H9 (cell line): Measurements from ENCODE around the gene CYSLTR2. TPM values are rescaled to one million over a fixed set of nuclear protein-coding genes. Genes with fewer than 3 reads are reported as not detected.

Experiments
- DNase-seq: peaks from one replicate; pipeline ENCODE4 v3.0.0-alpha.2; 2017
- H2AFZ ChIP-seq: one replicate; pipeline ENCODE4 v1.6.1; 2013; ENCODE audit warnings: mild to moderate bottlenecking, low read length, control low read depth, moderate library complexity
- H2AK5ac ChIP-seq: 2 replicates; pipeline ENCODE4 v1.6.1; 2013; ENCODE audit warnings: low read length, control low read depth, mixed read lengths; ENCODE audit not compliant: insufficient read length
- H2BK120ac ChIP-seq: one replicate; pipeline ENCODE4 v1.6.1; 2013; ENCODE audit warnings: low read depth, mild to moderate bottlenecking, low read length, control low read depth, inconsistent platforms; ENCODE audit not compliant: poor library complexity, severe bottlenecking
- H2BK12ac ChIP-seq: 2 replicates; pipeline ENCODE4 v1.6.1; 2013; ENCODE audit warnings: low read length, control low read depth, mixed read lengths, low read depth; ENCODE audit not compliant: insufficient read length
- H2BK15ac ChIP-seq: 2 replicates; pipeline ENCODE4 v1.6.1; 2013; ENCODE audit warnings: low read depth, low read length, control low read depth
- H2BK20ac ChIP-seq: one replicate; pipeline ENCODE4 v1.6.1; 2013; ENCODE audit warnings: low read depth, mild to moderate bottlenecking, low read length, control low read depth, inconsistent platforms; ENCODE audit not compliant: poor library complexity, severe bottlenecking
- H2BK5ac ChIP-seq: 2 replicates; pipeline ENCODE4 v1.6.1; 2013; ENCODE audit warnings: low read length, control low read depth, mixed read lengths; ENCODE audit not compliant: insufficient read length
- H3K14ac ChIP-seq: 2 replicates; pipeline ENCODE4 v1.6.1; 2013; ENCODE audit warnings: low read length, control low read depth; ENCODE audit not compliant: insufficient read depth
- H3K18ac ChIP-seq: 2 replicates; pipeline ENCODE4 v1.6.1; 2013; ENCODE audit warnings: low read depth, mild to moderate bottlenecking, mixed read lengths, low read length, control low read depth; ENCODE audit not compliant: insufficient read length
- H3K23ac ChIP-seq: 2 replicates; pipeline ENCODE4 v1.6.1; 2013; ENCODE audit warnings: low read length, control low read depth, mixed read lengths, low read depth; ENCODE audit not compliant: insufficient read length
- H3K23me2 ChIP-seq: 2 replicates; pipeline ENCODE4 v1.6.1; 2013; ENCODE audit warnings: low read depth, mild to moderate bottlenecking, mixed read lengths, low read length, control low read depth; ENCODE audit not compliant: insufficient read length, poor library complexity, severe bottlenecking
- H3K27ac ChIP-seq: 2 replicates; pipeline ENCODE4 v1.5.1; 2013; ENCODE audit warnings: low read length, control low read depth, mixed read lengths, low read depth; ENCODE audit not compliant: insufficient read length
- H3K27me3 ChIP-seq: 2 replicates; pipeline ENCODE4 v1.6.1; 2013; ENCODE audit warnings: low read length, control low read depth, inconsistent platforms; ENCODE audit not compliant: insufficient read depth
- H3K4ac ChIP-seq: 2 replicates; pipeline ENCODE4 v1.6.1; 2013; ENCODE audit warnings: low read depth, mild to moderate bottlenecking, control low read depth, inconsistent platforms, low read length, moderate library complexity
- H3K4me1 ChIP-seq: 2 replicates; pipeline ENCODE4 v1.6.1; 2013; ENCODE audit warnings: low read length, control low read depth, inconsistent platforms; ENCODE audit not compliant: insufficient read depth
- H3K4me2 ChIP-seq: 2 replicates; pipeline ENCODE4 v1.6.1; 2013; ENCODE audit warnings: low read length, control low read depth, mixed read lengths; ENCODE audit not compliant: insufficient read length, insufficient read depth
- H3K56ac ChIP-seq: 2 replicates; pipeline ENCODE4 v1.6.1; 2013; ENCODE audit warnings: low read depth, mild to moderate bottlenecking, mixed read lengths, low read length, control low read depth; ENCODE audit not compliant: insufficient read length
- H3K79me1 ChIP-seq: 2 replicates; pipeline ENCODE4 v1.6.1; 2013; ENCODE audit warnings: low read depth, mild to moderate bottlenecking, moderate library complexity, low read length, control low read depth, inconsistent platforms; ENCODE audit not compliant: insufficient read depth, poor library complexity, severe bottlenecking
- H3K79me2 ChIP-seq: 2 replicates; pipeline ENCODE4 v1.6.1; 2013; ENCODE audit warnings: low read length, control low read depth, inconsistent platforms; ENCODE audit not compliant: insufficient read depth
- H3K9ac ChIP-seq: 2 replicates; pipeline ENCODE4 v1.6.1; 2013; ENCODE audit warnings: low read length, control low read depth, mixed read lengths; ENCODE audit not compliant: insufficient read length; ENCODE audit errors: extremely low read depth
- H3K9me3 ChIP-seq: one replicate; pipeline ENCODE4 v1.6.1; 2013; ENCODE audit warnings: low read depth, low read length, inconsistent platforms; ENCODE audit not compliant: control insufficient read depth
- H3T11ph ChIP-seq: one replicate; pipeline ENCODE4 v1.6.1; 2013; ENCODE audit warnings: mild to moderate bottlenecking, low read length, control low read depth, inconsistent platforms
- H4K20me1 ChIP-seq: one replicate; pipeline ENCODE4 v1.6.1; 2013; ENCODE audit not compliant: control insufficient read depth, insufficient read length, insufficient read depth
- H4K5ac ChIP-seq: 2 replicates; pipeline ENCODE4 v1.6.1; 2013; ENCODE audit warnings: low read depth, mild to moderate bottlenecking, mixed read lengths, low read length, control low read depth; ENCODE audit not compliant: insufficient read length
- H4K8ac ChIP-seq: replicated peaks from 2 replicates; pipeline ENCODE4 v1.6.1; 2013; ENCODE audit warnings: low read length, control low read depth, mixed read lengths, low read depth; ENCODE audit not compliant: insufficient read length
- H4K91ac ChIP-seq: 2 replicates; pipeline ENCODE4 v1.6.1; 2013; ENCODE audit warnings: low read depth, mild to moderate bottlenecking, moderate library complexity, mixed read lengths, low read length, control low read depth; ENCODE audit not compliant: insufficient read length
- H3K27ac Mint-ChIP-seq, 3 experiments: 2 replicates in 2 of 3; 3 replicates in 1 of 3; pipeline ENCODE4 v1.8.0; 2020 to 2021; ENCODE audit warnings: mixed read lengths in 3 of 3, mild to moderate bottlenecking in 1 of 3, moderate library complexity in 1 of 3
- H3K27me3 Mint-ChIP-seq: 2 replicates; pipeline ENCODE4 v1.8.0; 2021; ENCODE audit warnings: low read depth, mild to moderate bottlenecking, moderate library complexity, mixed read lengths
- H3K36me3 Mint-ChIP-seq, 3 experiments: 2 replicates in 2 of 3; 3 replicates in 1 of 3; pipeline ENCODE4 v1.8.0; 2020 to 2021; ENCODE audit warnings: low read depth in 3 of 3, mixed read lengths in 3 of 3; ENCODE audit not compliant: insufficient read depth in 1 of 3
- H3K4me1 Mint-ChIP-seq, 2 experiments: 2 replicates each; pipeline ENCODE4 v1.8.0; 2020; ENCODE audit warnings: mixed read lengths in 2 of 2
- H3K4me3 Mint-ChIP-seq, 2 experiments: 2 replicates in 1 of 2; 3 replicates in 1 of 2; pipeline ENCODE4 v1.8.0; 2020 to 2021; ENCODE audit warnings: mild to moderate bottlenecking in 2 of 2, mixed read lengths in 2 of 2, moderate library complexity in 1 of 2
- H3K9me3 Mint-ChIP-seq, 2 experiments: 2 replicates in 1 of 2; 3 replicates in 1 of 2; pipeline ENCODE4 v1.8.0; 2020; ENCODE audit warnings: mild to moderate bottlenecking in 2 of 2, mixed read lengths in 2 of 2, moderate library complexity in 1 of 2
- WGBS: extraction: QIAGEN DNeasy Blood & Tissue Kit; methylation state at CpG from one replicate; pipeline ENCODE4 v1.1.7; 2013; ENCODE audit warnings: missing lambda C conversion rate, low lambda C conversion rate, mixed read lengths; ENCODE audit not compliant: insufficient read length; ENCODE audit errors: extremely low coverage; 5-methylcytosine and 5-hydroxymethylcytosine counted together
- total RNA-seq: library from RNA; stranded (reverse); gene quantifications from 2 replicates; pipeline ENCODE4 v1.2.1, GENCODE V29; 2021
- TF ChIP-seq, protein P1 (sequence below): fragments of 200-600 bp; sonication (generic); conservative IDR thresholded peaks from 3 replicates; pipeline ENCODE4 v1.8.0; 2021; ENCODE audit warnings: antibody characterized with exemption, mild to moderate bottlenecking

The CYSLTR2 gene
- total RNA-seq, 1 experiment from 2014 or later = not detected

DNA sequence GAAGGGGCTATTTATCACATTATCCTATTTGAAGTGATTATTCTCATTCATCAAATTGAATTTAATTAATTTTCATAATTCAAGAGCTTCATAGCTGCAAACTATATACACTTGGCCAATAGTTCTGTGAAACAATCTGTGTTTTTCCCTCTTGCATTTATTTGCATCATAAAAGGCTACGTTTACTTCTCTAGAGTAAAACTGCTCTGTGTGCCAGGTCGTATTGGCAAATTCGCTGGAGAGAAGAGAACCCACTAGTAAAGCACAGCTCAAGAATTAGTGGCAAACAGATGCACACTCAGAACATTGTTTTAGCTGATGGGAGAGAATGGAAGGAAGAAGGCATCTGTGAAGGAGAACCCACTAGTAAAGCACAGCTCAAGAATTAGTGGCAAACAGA is 81.8 kb downstream of the CYSLTR2 start:
- no peak overlapping the region for H2BK12ac ChIP-seq
- peaks cover 11 to 29% of the 10 kb centered on the region in 2 experiments for H3K4me1 Mint-ChIP-seq
- H3K27ac ChIP-seq = no peak overlapping the region
- H3K9me3 Mint-ChIP-seq = peaks cover 0 to 3% of the 10 kb centered on the region in 2 experiments; a peak in 2 of 5 replicates
- TF ChIP-seq, protein P1, sequence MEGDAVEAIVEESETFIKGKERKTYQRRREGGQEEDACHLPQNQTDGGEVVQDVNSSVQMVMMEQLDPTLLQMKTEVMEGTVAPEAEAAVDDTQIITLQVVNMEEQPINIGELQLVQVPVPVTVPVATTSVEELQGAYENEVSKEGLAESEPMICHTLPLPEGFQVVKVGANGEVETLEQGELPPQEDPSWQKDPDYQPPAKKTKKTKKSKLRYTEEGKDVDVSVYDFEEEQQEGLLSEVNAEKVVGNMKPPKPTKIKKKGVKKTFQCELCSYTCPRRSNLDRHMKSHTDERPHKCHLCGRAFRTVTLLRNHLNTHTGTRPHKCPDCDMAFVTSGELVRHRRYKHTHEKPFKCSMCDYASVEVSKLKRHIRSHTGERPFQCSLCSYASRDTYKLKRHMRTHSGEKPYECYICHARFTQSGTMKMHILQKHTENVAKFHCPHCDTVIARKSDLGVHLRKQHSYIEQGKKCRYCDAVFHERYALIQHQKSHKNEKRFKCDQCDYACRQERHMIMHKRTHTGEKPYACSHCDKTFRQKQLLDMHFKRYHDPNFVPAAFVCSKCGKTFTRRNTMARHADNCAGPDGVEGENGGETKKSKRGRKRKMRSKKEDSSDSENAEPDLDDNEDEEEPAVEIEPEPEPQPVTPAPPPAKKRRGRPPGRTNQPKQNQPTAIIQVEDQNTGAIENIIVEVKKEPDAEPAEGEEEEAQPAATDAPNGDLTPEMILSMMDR = no peak
- no peak overlapping the region for H2BK5ac ChIP-seq
- no peak overlapping the region for H3K23ac ChIP-seq
- no peak overlapping the region for H3K4ac ChIP-seq
- H2BK20ac ChIP-seq = no peak overlapping the region
- H2BK120ac ChIP-seq = no peak overlapping the region
- H4K91ac ChIP-seq = no peak overlapping the region
- no peaks in the 10 kb centered on the region for H3K27me3 ChIP-seq
- no peak overlapping the region for H3K4me2 ChIP-seq
- no CpG with 5 or more reads among the region's 3 CpGs for WGBS
- no peak overlapping the region for H4K5ac ChIP-seq
- no peak overlapping the region for H3K56ac ChIP-seq
- no peaks in the 10 kb centered on the region for H3K9me3 ChIP-seq
- no peaks in the 10 kb centered on the region for H3K79me2 ChIP-seq
- H2BK15ac ChIP-seq = no peak overlapping the region
- H4K8ac ChIP-seq = no peak overlapping the region
- no peak overlapping the region for H3K14ac ChIP-seq
- H3K79me1 ChIP-seq = no peaks in the 10 kb centered on the region
- no peak overlapping the region for H3K18ac ChIP-seq
- peaks cover 0 to 3% (median 0%) of the 10 kb centered on the region in 3 experiments; a peak in 2 of 7 replicates for H3K36me3 Mint-ChIP-seq
- H3K27ac Mint-ChIP-seq = no peak overlapping the region
- H2AFZ ChIP-seq = no peak overlapping the region
- H3K4me1 ChIP-seq = no peaks in the 10 kb centered on the region
- peaks cover 11% of the 10 kb centered on the region for H3K27me3 Mint-ChIP-seq
- no peak overlapping the region for H3K9ac ChIP-seq
- no peaks in the 10 kb centered on the region for H4K20me1 ChIP-seq
- H3T11ph ChIP-seq = no peak overlapping the region
- no peaks in the 10 kb centered on the region for H3K23me2 ChIP-seq
- no peak overlapping the region for H2AK5ac ChIP-seq
- H3K4me3 Mint-ChIP-seq = no peak overlapping the region
- no peak for DNase-seq
